Stomach (tissue), 4 donors: Measurements from ENCODE around the gene TCEAL3.

Experiments used
- CTCF ChIP-seq, 7 experiments: fragments of 450-650 bp in 4 of 7; fragments of 200-600 bp in 3 of 7; sonication (generic) in 3 of 7; IDR thresholded peaks; one replicate each; pipeline ENCODE4 v1.5.1; 2016 to 2019; ENCODE audit warnings: antibody characterized with exemption in 7 of 7, control low read depth in 2 of 7, mild to moderate bottlenecking in 1 of 7
- POLR2A ChIP-seq, 4 donors: fragments of 450-650 bp; IDR thresholded peaks; one replicate each; pipeline ENCODE4 v1.6.1; 2016; ENCODE audit warnings: antibody characterized with exemption in 4 of 4, control low read depth in 2 of 4, mild to moderate bottlenecking in 1 of 4, moderate library complexity in 1 of 4

GRCh38 chrX:103624111-103624510 is 16.3 kb downstream of the TCEAL3 start:
- no peak for TF ChIP-seq CTCF (IDR thresholded peaks at IDR 0.05)
- TF ChIP-seq POLR2A (IDR thresholded peaks at IDR 0.05), result no peak
